ENCODE measurements around the gene AMBRA1. TPM values are rescaled to one million over a fixed set of nuclear protein-coding genes. Genes with fewer than 3 reads are reported as not detected.
A peak's percentile ranks its signal among the peaks of the same experiment; 100 is the strongest.

The AMBRA1 gene
- total and polyA plus RNA-seq, 8 donors = 4.6 to 59.4 (median 23.3) TPM

DNA sequence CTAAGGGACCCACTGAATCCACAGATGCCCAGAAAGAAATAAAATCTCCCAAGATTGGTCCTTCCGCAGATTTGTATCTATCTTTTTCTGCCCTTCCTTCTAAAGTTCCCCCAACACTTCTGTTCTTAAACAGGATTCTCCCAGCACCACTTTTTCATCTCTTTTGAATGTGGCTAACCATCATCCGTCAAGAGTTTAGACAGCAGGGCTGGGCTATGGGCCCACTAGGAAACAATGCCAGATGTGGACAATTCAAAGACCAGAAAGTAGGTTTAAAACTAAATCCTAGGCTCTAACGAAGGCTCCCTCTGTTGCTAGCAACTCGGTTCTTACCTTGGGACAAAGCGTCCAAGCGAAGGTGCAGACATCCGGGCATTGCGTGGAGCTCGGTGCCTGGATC lies 100.0 kb downstream of the AMBRA1 start:
- H3K4me1 ChIP-seq = peaks cover 0 to 52% (median 28%) of the 10 kb centered on the region in 4 donors
- no peaks in the 10 kb centered on the region for H3K9me3 ChIP-seq
- DNase-seq = no peak
- no peaks in the 10 kb centered on the region for H3K27me3 ChIP-seq
- intact Hi-C loops (cut with DNase I; ENCODE audit: low total_unique reads) = no loop called here
- peaks cover 12 to 67% (median 36%) of the 10 kb centered on the region in 4 donors for H3K36me3 ChIP-seq
- TF ChIP-seq POLR2AphosphoS5 (IDR thresholded peaks at IDR 0.05) (no peak), EP300 (IDR thresholded peaks at IDR 0.05) (no peak), POLR2A (IDR thresholded peaks at IDR 0.05) (no peak)
- TF ChIP-seq, protein P1, sequence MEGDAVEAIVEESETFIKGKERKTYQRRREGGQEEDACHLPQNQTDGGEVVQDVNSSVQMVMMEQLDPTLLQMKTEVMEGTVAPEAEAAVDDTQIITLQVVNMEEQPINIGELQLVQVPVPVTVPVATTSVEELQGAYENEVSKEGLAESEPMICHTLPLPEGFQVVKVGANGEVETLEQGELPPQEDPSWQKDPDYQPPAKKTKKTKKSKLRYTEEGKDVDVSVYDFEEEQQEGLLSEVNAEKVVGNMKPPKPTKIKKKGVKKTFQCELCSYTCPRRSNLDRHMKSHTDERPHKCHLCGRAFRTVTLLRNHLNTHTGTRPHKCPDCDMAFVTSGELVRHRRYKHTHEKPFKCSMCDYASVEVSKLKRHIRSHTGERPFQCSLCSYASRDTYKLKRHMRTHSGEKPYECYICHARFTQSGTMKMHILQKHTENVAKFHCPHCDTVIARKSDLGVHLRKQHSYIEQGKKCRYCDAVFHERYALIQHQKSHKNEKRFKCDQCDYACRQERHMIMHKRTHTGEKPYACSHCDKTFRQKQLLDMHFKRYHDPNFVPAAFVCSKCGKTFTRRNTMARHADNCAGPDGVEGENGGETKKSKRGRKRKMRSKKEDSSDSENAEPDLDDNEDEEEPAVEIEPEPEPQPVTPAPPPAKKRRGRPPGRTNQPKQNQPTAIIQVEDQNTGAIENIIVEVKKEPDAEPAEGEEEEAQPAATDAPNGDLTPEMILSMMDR (IDR thresholded peaks at IDR 0.05) = no peak
- H3K4me3 ChIP-seq = no peak overlapping the region
- peak overlapping the region in 1 of 5 donors; percentile 31 for H3K27ac ChIP-seq
- 89 to 93% (median 92%) methylated on average over 9 of the region's 9 CpGs for WGBS, 5 donors

DNA sequence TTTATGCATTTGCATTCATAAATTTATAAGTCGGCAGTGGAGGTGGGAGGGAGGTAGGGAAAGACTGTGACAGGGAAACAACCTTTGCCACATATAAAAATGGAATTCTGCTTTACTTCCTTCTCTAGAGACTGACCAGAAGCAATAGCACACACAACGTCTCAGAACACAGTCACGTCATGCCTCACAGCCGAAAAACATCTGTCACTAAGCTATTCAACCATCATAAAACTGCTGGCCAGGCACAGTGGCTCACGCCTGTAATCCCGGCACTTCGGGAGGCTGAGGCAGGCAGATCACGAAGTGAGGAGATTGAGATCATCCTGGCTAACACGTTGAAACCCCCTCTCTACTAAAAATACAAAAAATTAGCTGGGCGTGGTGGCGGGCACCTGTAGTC lies 101.3 kb downstream of the AMBRA1 start:
- H3K27ac ChIP-seq = peak overlapping the region in 2 of 5 donors; percentile 31 to 34
- H3K27me3 ChIP-seq = no peaks in the 10 kb centered on the region
- DNase-seq = no peak
- H3K4me1 ChIP-seq = peaks cover 0 to 39% (median 23%) of the 10 kb centered on the region in 4 donors
- peaks cover 12 to 64% (median 36%) of the 10 kb centered on the region in 4 donors for H3K36me3 ChIP-seq
- H3K4me3 ChIP-seq = no peak overlapping the region
- no peaks in the 10 kb centered on the region for H3K9me3 ChIP-seq
- intact Hi-C loops (cut with DNase I; ENCODE audit: low total_unique reads) = no loop called here
- TF ChIP-seq, protein P1 (IDR thresholded peaks at IDR 0.05) = no peak
- no peak for TF ChIP-seq POLR2AphosphoS5 (IDR thresholded peaks at IDR 0.05)
- no peak for TF ChIP-seq POLR2A (IDR thresholded peaks at IDR 0.05)
- TF ChIP-seq EP300 (IDR thresholded peaks at IDR 0.05) = no peak
- WGBS, 5 donors = 72 to 82% (median 75%) methylated on average over 11 of the region's 11 CpGs

DNA sequence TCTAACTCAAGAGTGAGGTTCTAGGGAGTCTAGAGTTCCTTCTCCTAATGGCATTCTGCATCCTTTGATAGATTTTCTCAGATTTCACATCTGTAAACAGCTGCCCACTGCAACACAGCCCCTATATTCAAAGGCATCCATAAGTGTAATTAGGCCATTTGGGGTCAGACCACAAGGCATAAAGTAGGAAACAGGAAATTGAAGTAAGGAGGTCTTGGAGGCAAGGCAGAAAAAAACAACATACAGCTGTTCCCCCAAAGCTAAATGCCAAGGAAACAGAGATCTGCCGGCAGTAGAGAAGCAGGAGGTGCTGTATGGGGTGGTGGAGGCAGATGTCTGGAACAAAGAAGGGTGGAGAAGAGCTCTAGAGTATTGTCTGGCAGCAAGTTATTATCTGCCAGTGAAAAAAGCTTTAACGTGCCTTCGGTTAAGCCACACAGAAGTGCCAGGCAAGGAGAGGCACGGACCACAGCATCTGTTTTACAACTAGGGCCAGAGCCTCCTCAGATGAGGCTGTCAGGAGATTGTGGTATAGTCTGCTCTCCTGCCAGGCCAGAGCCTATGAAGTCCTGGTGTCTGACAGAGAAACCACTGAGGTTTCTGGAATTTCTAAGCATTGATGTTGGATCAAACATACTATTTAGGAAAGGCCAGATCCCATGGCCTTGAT lies 102.0 kb downstream of the AMBRA1 start:
- TF ChIP-seq, protein P1 (IDR thresholded peaks at IDR 0.05) = no peak
- TF ChIP-seq EP300 (IDR thresholded peaks at IDR 0.05) (no peak), POLR2A (IDR thresholded peaks at IDR 0.05) (no peak), POLR2AphosphoS5 (IDR thresholded peaks at IDR 0.05) (no peak)
- peak overlapping the region in 3 of 5 donors; percentile 7 to 34 (median 31) for H3K27ac ChIP-seq
- peaks cover 0 to 37% (median 20%) of the 10 kb centered on the region in 4 donors for H3K4me1 ChIP-seq
- H3K36me3 ChIP-seq = peaks cover 12 to 61% (median 36%) of the 10 kb centered on the region in 4 donors
- 36 to 71% (median 61%) methylated on average over 4 of the region's 4 CpGs for WGBS, 5 donors
- no peak overlapping the region for H3K4me3 ChIP-seq
- intact Hi-C loops (cut with DNase I; ENCODE audit: low total_unique reads) = no loop called here
- DNase-seq = no peak
- H3K27me3 ChIP-seq = no peaks in the 10 kb centered on the region
- no peaks in the 10 kb centered on the region for H3K9me3 ChIP-seq

DNA sequence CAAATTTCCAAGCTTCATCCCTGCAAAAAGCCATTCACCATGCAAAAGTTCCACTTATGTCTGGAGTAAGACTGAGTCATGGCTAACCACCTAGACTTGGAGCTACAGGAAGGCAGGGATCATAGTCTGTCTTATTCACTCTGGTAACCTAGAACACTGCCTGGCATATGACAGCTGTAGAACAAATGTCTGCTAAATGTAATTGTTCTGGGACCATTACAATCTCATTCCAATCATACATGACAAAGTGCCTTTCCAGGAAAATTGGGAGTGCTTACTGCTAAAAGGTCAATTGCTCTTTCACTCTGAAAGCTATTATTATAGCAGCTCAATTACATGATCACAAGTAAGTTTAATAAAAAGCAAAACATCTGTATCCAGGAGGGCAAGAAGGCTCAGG lies 103.2 kb downstream of the AMBRA1 start:
- peaks cover 0 to 35% (median 18%) of the 10 kb centered on the region in 4 donors for H3K4me1 ChIP-seq
- TF ChIP-seq, protein P1 (IDR thresholded peaks at IDR 0.05) = no peak
- TF ChIP-seq POLR2A (IDR thresholded peaks at IDR 0.05) (no peak), EP300 (IDR thresholded peaks at IDR 0.05) (no peak), POLR2AphosphoS5 (IDR thresholded peaks at IDR 0.05) (no peak)

More for the DNA sequence above, 103.2 kb downstream of the AMBRA1 start:
- H3K27ac ChIP-seq = no peak overlapping the region
- no peaks in the 10 kb centered on the region for H3K9me3 ChIP-seq
- DNase-seq = no peak
- H3K4me3 ChIP-seq = no peak overlapping the region
- H3K36me3 ChIP-seq = peaks cover 12 to 61% (median 36%) of the 10 kb centered on the region in 4 donors
- intact Hi-C loops (cut with DNase I; ENCODE audit: low total_unique reads) = no loop called here
- no peaks in the 10 kb centered on the region for H3K27me3 ChIP-seq
